Measurements from ENCODE around the gene SSR3. TPM values are rescaled to one million over a fixed set of nuclear protein-coding genes. Genes with fewer than 3 reads are reported as not detected.
A peak's percentile ranks its signal among the peaks of the same experiment; 100 is the strongest.
"Not testable (repeated sequence)": the region's sequence is repeated elsewhere in the genome, so short reads cannot be mapped to it uniquely, and the experiment has no call there.

The SSR3 gene
- total RNA-seq, 2 experiments from 2014 or later = 162 to 170 TPM

- H3K4me1 Mint-ChIP-seq (ENCODE audit: low read depth) = no peaks in the 10 kb centered on the region
- no peak overlapping the region for H3K4me3 Mint-ChIP-seq
- no peak overlapping the region for H3K27ac Mint-ChIP-seq
Measured at GRCh38 chr3:156563900-156564682, 9.2 kb upstream of the SSR3 start.

DNA sequence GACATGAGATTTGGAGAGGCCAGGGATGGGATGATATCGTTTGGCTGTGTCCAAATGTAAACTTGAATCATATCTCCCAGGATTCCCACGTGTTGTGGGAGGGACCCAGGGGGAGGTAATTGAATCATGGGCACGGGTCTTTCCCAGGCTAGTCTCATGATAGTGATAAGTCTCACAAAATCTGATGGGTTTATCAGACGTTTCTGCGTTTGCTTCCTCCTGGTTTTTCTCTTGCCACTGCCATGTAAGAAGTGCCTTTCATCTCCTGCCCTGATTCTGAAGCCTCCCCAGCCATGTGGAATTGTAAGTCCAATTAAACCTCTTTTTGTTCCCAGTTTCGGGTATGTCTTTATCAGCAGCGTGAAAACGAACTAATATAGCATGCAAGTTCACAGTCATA lies 7.6 kb upstream of the SSR3 start:
- H3K36me3 Mint-ChIP-seq; intact Hi-C loops (cut with micrococcal nuclease); H3K27me3 Mint-ChIP-seq; H3K4me1 Mint-ChIP-seq (ENCODE audit: low read depth); H3K9me3 Mint-ChIP-seq; DNase-seq; H3K27ac Mint-ChIP-seq; POLR2A ChIA-PET; H3K4me3 Mint-ChIP-seq: not testable (repeated sequence)
- CTCF ChIA-PET = interaction anchor here (1.1 kb wide), 1 partner anchor 575 kb away, joined by 3 read pairs; no protein-coding TSS in a partner anchor

More at GRCh38 chr3:156563900-156564682, 9.2 kb upstream of the SSR3 start:
- POLR2A ChIA-PET = no interaction called here
- CTCF ChIA-PET = no interaction called here
- Mint-ChIP-seq H3K27me3 (peaks cover 8% of the 10 kb centered on the region), H3K36me3 (no peaks in the 10 kb centered on the region), H3K9me3 (no peaks in the 10 kb centered on the region)
- no peak for DNase-seq
- intact Hi-C loops (cut with micrococcal nuclease) = no loop called here

DNA sequence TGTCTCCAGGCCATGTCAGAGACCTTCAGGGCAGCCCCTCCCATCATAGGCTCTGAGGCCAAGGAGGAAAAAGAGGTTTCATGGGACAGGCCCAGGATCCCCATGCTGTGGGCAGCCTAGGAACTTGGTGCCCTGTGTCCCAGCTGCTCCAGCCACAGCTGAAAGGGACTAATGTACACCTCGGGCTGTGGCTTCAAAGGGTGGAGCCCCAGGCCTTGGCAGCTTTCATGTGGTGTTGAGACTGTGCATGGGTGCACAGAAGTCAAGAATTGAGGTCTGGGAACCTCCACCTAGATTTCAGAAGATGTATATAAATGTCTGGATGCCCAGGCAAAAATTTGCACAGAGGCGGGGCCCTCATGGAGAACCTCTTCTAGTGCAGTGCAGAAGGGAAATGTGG lies 6.6 kb upstream of the SSR3 start:
- intact Hi-C loops (cut with micrococcal nuclease) = no loop called here

DNA sequence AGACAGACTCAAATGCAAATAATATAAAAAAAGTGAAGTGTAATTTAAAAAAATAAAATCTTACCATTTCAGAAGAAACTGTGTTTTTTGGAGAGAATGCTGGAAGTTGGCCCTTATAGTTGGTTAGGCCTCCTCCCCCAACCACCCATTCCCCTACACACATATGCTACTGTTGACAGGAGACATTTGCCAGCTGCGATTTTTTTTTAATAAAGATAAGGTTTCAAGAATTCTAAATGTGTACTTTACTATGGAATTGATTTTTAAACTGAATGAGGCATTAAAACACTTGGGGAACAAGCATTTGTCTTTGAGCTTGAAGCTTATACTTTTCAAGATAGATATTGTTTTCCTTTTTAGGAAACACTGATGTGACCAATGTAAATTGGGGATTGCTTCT lies 4.4 kb upstream of the SSR3 start:
- H3K27ac Mint-ChIP-seq = no peak overlapping the region
- H3K9me3 Mint-ChIP-seq = no peaks in the 10 kb centered on the region
- no peaks in the 10 kb centered on the region for H3K36me3 Mint-ChIP-seq
- H3K4me3 Mint-ChIP-seq = no peak overlapping the region
- H3K4me1 Mint-ChIP-seq (ENCODE audit: low read depth) = peaks cover 8% of the 10 kb centered on the region
- intact Hi-C loops (cut with micrococcal nuclease) = loop anchor here (10.0 kb wide), 1 partner anchor 705 kb away; the partner anchor contains the start of gene SLC33A1
- POLR2A ChIA-PET = no interaction called here
- CTCF ChIA-PET = no interaction called here
- no peak for DNase-seq
- peaks cover 4% of the 10 kb centered on the region for H3K27me3 Mint-ChIP-seq

More for the DNA sequence above, 6.6 kb upstream of the SSR3 start:
- no peaks in the 10 kb centered on the region for H3K9me3 Mint-ChIP-seq
- H3K4me1 Mint-ChIP-seq (ENCODE audit: low read depth) = no peaks in the 10 kb centered on the region
- no peak overlapping the region for H3K27ac Mint-ChIP-seq
- POLR2A ChIA-PET = no interaction called here
- no peak for DNase-seq
- no peaks in the 10 kb centered on the region for H3K36me3 Mint-ChIP-seq
- peaks cover 8% of the 10 kb centered on the region for H3K27me3 Mint-ChIP-seq
- H3K4me3 Mint-ChIP-seq = no peak overlapping the region
- CTCF ChIA-PET = no interaction called here

DNA sequence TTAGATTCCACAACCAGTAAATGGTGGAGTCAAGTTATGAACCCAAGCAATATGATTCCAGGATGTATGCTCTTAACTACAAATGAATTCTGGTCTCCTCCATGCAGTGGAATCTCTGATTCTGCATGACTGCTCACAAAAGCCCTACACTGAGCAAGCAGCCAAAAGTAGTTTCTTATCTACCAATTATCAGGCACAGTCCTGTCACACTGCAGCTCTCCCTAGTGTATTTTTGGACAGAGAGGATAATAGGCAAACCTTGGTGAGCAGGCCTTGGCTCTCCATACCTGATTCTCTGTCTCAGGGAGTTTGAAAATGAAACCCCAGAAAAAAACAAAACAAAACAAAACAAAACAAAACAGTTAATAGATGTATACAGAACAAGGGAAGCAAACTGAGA lies 3.5 kb upstream of the SSR3 start:
- H3K9me3 Mint-ChIP-seq = no peaks in the 10 kb centered on the region

GRCh38 chr3:156554515-156554841 lies 439 bp downstream of the SSR3 start:
- intact Hi-C loops (cut with micrococcal nuclease) = loop anchor here (2.0 to 10.0 kb wide), 3 partner anchors 262 to 700 kb away; partner anchors contain the start of gene SLC33A1
- no peaks in the 10 kb centered on the region for H3K27me3 Mint-ChIP-seq
- H3K36me3 Mint-ChIP-seq = peaks cover 36% of the 10 kb centered on the region
- no peak for DNase-seq
- H3K9me3 Mint-ChIP-seq = no peaks in the 10 kb centered on the region
- ChIA-PET POLR2A (interaction anchor here (1.1 to 2.6 kb wide), 8 partner anchors 11 to 620 kb away, joined by 4 to 15 read pairs (median 8); partner anchors contain the start of genes CCNL1 and TIPARP), CTCF (interaction anchor here (0.7 to 4.3 kb wide), 16 partner anchors 10 to 583 kb away, joined by 3 to 38 read pairs (median 4); partner anchors contain the start of genes LEKR1 and TIPARP)
- H3K4me1 Mint-ChIP-seq (ENCODE audit: low read depth) = peaks cover 48% of the 10 kb centered on the region
- H3K27ac Mint-ChIP-seq = peak overlapping the region; percentile 88
- H3K4me3 Mint-ChIP-seq = peak overlapping the region; percentile 97

More for the DNA sequence above, 3.5 kb upstream of the SSR3 start:
- CTCF ChIA-PET = no interaction called here
- POLR2A ChIA-PET = no interaction called here
- H3K4me3 Mint-ChIP-seq = no peak overlapping the region
- H3K27ac Mint-ChIP-seq = no peak overlapping the region
- intact Hi-C loops (cut with micrococcal nuclease) = loop anchor here (10.0 kb wide), 1 partner anchor 704 kb away; the partner anchor contains the start of gene SLC33A1
- H3K36me3 Mint-ChIP-seq = peaks cover 8% of the 10 kb centered on the region
- H3K27me3 Mint-ChIP-seq = peaks cover 2% of the 10 kb centered on the region
- DNase-seq = no peak
- H3K4me1 Mint-ChIP-seq (ENCODE audit: low read depth) = peaks cover 15% of the 10 kb centered on the region

- Mint-ChIP-seq H3K27ac (peak overlapping the region; percentile 88), H3K27me3 (no peaks in the 10 kb centered on the region), H3K9me3 (no peaks in the 10 kb centered on the region), H3K4me3 (peak overlapping the region; percentile 97), H3K36me3 (peaks cover 39% of the 10 kb centered on the region), H3K4me1 (ENCODE audit: low read depth) (peaks cover 50% of the 10 kb centered on the region)
- ChIA-PET CTCF (interaction anchor here (0.7 to 4.3 kb wide), 11 partner anchors 10 to 583 kb away, joined by 3 to 38 read pairs (median 5); partner anchors contain the start of genes LEKR1 and TIPARP), POLR2A (interaction anchor here (1.1 to 2.6 kb wide), 7 partner anchors 10 to 621 kb away, joined by 4 to 15 read pairs (median 8); partner anchors contain the start of gene TIPARP)
- intact Hi-C loops (cut with micrococcal nuclease) = loop anchor here (2.0 to 10.0 kb wide), 3 partner anchors 263 to 699 kb away; partner anchors contain the start of gene SLC33A1
- no peak for DNase-seq
Measured at GRCh38 chr3:156553705-156554356, 1.1 kb downstream of the SSR3 start.

GRCh38 chr3:156552973-156553372 lies 1.9 kb downstream of the SSR3 start:
- peaks cover 45% of the 10 kb centered on the region for H3K36me3 Mint-ChIP-seq
- DNase-seq = no peak
- H3K9me3 Mint-ChIP-seq = no peaks in the 10 kb centered on the region
- ChIA-PET CTCF (interaction anchor here (1.2 to 3.9 kb wide), 4 partner anchors 9 to 528 kb away, joined by 3 to 38 read pairs (median 8); partner anchors contain the start of gene TIPARP), POLR2A (interaction anchor here (2.6 kb wide), 1 partner anchor 621 kb away, joined by 13 read pairs; no protein-coding TSS in a partner anchor)
- H3K27me3 Mint-ChIP-seq = no peaks in the 10 kb centered on the region
- peaks cover 53% of the 10 kb centered on the region for H3K4me1 Mint-ChIP-seq (ENCODE audit: low read depth)
- no peak overlapping the region for H3K27ac Mint-ChIP-seq
- peak overlapping the region; percentile 45 for H3K4me3 Mint-ChIP-seq
- intact Hi-C loops (cut with micrococcal nuclease) = loop anchor here (10.0 kb wide), 1 partner anchor 698 kb away; the partner anchor contains the start of gene SLC33A1

GRCh38 chr3:156551746-156552145 lies 3.2 kb downstream of the SSR3 start:
- H3K27me3 Mint-ChIP-seq = no peaks in the 10 kb centered on the region
- H3K4me3 Mint-ChIP-seq = no peak overlapping the region
- POLR2A ChIA-PET = no interaction called here
- intact Hi-C loops (cut with micrococcal nuclease) = loop anchor here (10.0 kb wide), 1 partner anchor 697 kb away; the partner anchor contains the start of gene SLC33A1
- H3K9me3 Mint-ChIP-seq = no peaks in the 10 kb centered on the region
- H3K27ac Mint-ChIP-seq = peak overlapping the region; percentile 11
- DNase-seq = no peak
- H3K36me3 Mint-ChIP-seq = peaks cover 53% of the 10 kb centered on the region
- peaks cover 59% of the 10 kb centered on the region for H3K4me1 Mint-ChIP-seq (ENCODE audit: low read depth)
- CTCF ChIA-PET = interaction anchor here (1.0 kb wide), 1 partner anchor 586 kb away, joined by 4 read pairs; no protein-coding TSS in a partner anchor

GRCh38 chr3:156551261-156551660 lies 3.7 kb downstream of the SSR3 start:
- intact Hi-C loops (cut with micrococcal nuclease) = loop anchor here (10.0 kb wide), 1 partner anchor 696 kb away; the partner anchor contains the start of gene SLC33A1
- Mint-ChIP-seq H3K27me3 (no peaks in the 10 kb centered on the region), H3K27ac (no peak overlapping the region), H3K4me3 (no peak overlapping the region), H3K4me1 (ENCODE audit: low read depth) (peaks cover 64% of the 10 kb centered on the region), H3K36me3 (peaks cover 57% of the 10 kb centered on the region), H3K9me3 (no peaks in the 10 kb centered on the region)
- no peak for DNase-seq
- ChIA-PET POLR2A (no interaction called here), CTCF (interaction anchor here (1.0 kb wide), 1 partner anchor 586 kb away, joined by 4 read pairs; no protein-coding TSS in a partner anchor)

- DNase-seq = no peak
- peaks cover 70% of the 10 kb centered on the region for H3K36me3 Mint-ChIP-seq
- intact Hi-C loops (cut with micrococcal nuclease) = no loop called here
- no peak overlapping the region for H3K4me3 Mint-ChIP-seq
- CTCF ChIA-PET = interaction anchor here (1.0 to 1.9 kb wide), 2 partner anchors 39 to 533 kb away, joined by 4 to 5 read pairs; no protein-coding TSS in a partner anchor
- no peak overlapping the region for H3K27ac Mint-ChIP-seq
- H3K9me3 Mint-ChIP-seq = no peaks in the 10 kb centered on the region
- H3K27me3 Mint-ChIP-seq = no peaks in the 10 kb centered on the region
- peaks cover 57% of the 10 kb centered on the region for H3K4me1 Mint-ChIP-seq (ENCODE audit: low read depth)
- POLR2A ChIA-PET = no interaction called here
Measured at GRCh38 chr3:156548902-156549301, 6.0 kb downstream of the SSR3 start.
